ENCODE data around the gene MSH5.

MSH5 gene

GRCh38 chr6:31729979-31730630, 9.7 kb upstream of the MSH5 start:
- DNase-seq (ENCODE audit: low read depth): no peak

GRCh38 chr6:31730631-31731086, 9.1 kb upstream of the MSH5 start:
- no peak for DNase-seq (ENCODE audit: low read depth)

GRCh38 chr6:31732029-31732428, 7.8 kb upstream of the MSH5 start:
- no peak for DNase-seq (ENCODE audit: low read depth)

GRCh38 chr6:31733734-31734133, 6.1 kb upstream of the MSH5 start:
- DNase-seq (ENCODE audit: low read depth): no peak

- no peak for DNase-seq (ENCODE audit: low read depth)
Observed at GRCh38 chr6:31734247-31734820, 5.5 kb upstream of the MSH5 start.

- DNase-seq (ENCODE audit: low read depth): peak; percentile 82
Observed at GRCh38 chr6:31734821-31735406, 4.9 kb upstream of the MSH5 start.

GRCh38 chr6:31736021-31736767, 3.6 kb upstream of the MSH5 start, which contains the start of gene CLIC1:
TSS of gene CLIC1 (minus strand) at chr6:31736530. CDS start at chr6:31736300, 230 bp downstream.
- DNase-seq (ENCODE audit: low read depth): peak; percentile 92

- DNase-seq (ENCODE audit: low read depth): no peak
Observed at GRCh38 chr6:31736768-31737314, 3.0 kb upstream of the MSH5 start.

GRCh38 chr6:31737315-31737990, 2.4 kb upstream of the MSH5 start:
- DNase-seq (ENCODE audit: low read depth): peak; percentile 86

GRCh38 chr6:31737991-31738979, 1.5 kb upstream of the MSH5 start:
- peak; percentile 83 for DNase-seq (ENCODE audit: low read depth)

GRCh38 chr6:31740397-31741223, 805 bp downstream of the MSH5 start:
- DNase-seq (ENCODE audit: low read depth): no peak

- DNase-seq (ENCODE audit: low read depth): no peak
Observed at GRCh38 chr6:31741815-31742214, 2.0 kb downstream of the MSH5 start.

GRCh38 chr6:31742894-31743293, 3.1 kb downstream of the MSH5 start:
- DNase-seq (ENCODE audit: low read depth): no peak

- no peak for DNase-seq (ENCODE audit: low read depth)
Observed at GRCh38 chr6:31744422-31744821, 4.6 kb downstream of the MSH5 start.

- DNase-seq (ENCODE audit: low read depth): no peak
Observed at GRCh38 chr6:31749301-31750036, 9.7 kb downstream of the MSH5 start.

GRCh38 chr6:31750411-31751022, 10.7 kb downstream of the MSH5 start:
- no peak for DNase-seq (ENCODE audit: low read depth)

- no peak for DNase-seq (ENCODE audit: low read depth)
Observed at GRCh38 chr6:31752739-31753319, 13.0 kb downstream of the MSH5 start.

GRCh38 chr6:31758281-31758680, 18.5 kb downstream of the MSH5 start:
- no peak for DNase-seq (ENCODE audit: low read depth)

Data from CMK (cell line).